ENCODE measurements around the gene SSR1. TPM values are rescaled to one million over a fixed set of nuclear protein-coding genes. Genes with fewer than 3 reads are reported as not detected.

SSR1 gene
- total and polyA plus RNA-seq, 2 of the 13 experiments (the other 11 are each of a cell fraction or from before 2014, with no cell fraction given) = 203 to 243 TPM

GRCh38 chr6:7261032-7261841, 51.8 kb downstream of the SSR1 start:
- peak overlapping the region; percentile 67 to 87 (median 76) for H3K4me3 ChIP-seq (replicated peaks in 1 of 3; ENCODE audit: insufficient read depth in 1 of 3, low read depth in 2 of 3, low read length in 3 of 3)
- WGBS (ENCODE audit: low lambda C conversion rate) = 3% methylated on average over 32 of the region's 43 CpGs
- peak; percentile 87 for FAIRE-seq
- BruUV-seq (replicated peaks) = no TSS peak
- peak; percentile 96 for DNase-seq (ENCODE audit: low spot score)
- peak overlapping the region; percentile 100 for H3K4me2 ChIP-seq (ENCODE audit: low read depth, low read length)
- no peaks in the 10 kb centered on the region for H4K20me1 ChIP-seq (ENCODE audit: insufficient read depth, low read length)
- peak overlapping the region; percentile 62 for H3K27ac ChIP-seq (ENCODE audit: extremely low read length, insufficient read depth, low read length)
- H3K27me3 ChIP-seq (ENCODE audit: control insufficient read depth in 1 of 2, insufficient read depth in 2 of 2, low read length in 2 of 2) = no peaks in the 10 kb centered on the region; a peak in 1 of 5 replicates
- no peaks in the 10 kb centered on the region for H3K79me2 ChIP-seq (ENCODE audit: insufficient read depth, low read length)
- CTCF ChIA-PET (ENCODE audit: low intra/inter-chr PET ratio, low total read pairs) = no interaction called here
- peak overlapping the region; percentile 70 for H3K9ac ChIP-seq (ENCODE audit: insufficient read depth, low read depth, low read length)
- no peaks in the 10 kb centered on the region for H3K36me3 ChIP-seq (replicated peaks in 1 of 2; ENCODE audit: control insufficient read depth in 1 of 2, insufficient read depth in 2 of 2, low read length in 2 of 2)
- peaks cover 6% of the 10 kb centered on the region for H3K9me3 ChIP-seq (ENCODE audit: low read length)
- H3K4me1 ChIP-seq (ENCODE audit: insufficient read depth, low read length) = peaks cover 59% of the 10 kb centered on the region
- H2AFZ ChIP-seq (ENCODE audit: low read length) = peak overlapping the region; percentile 56
- POLR2A ChIA-PET = interaction anchor here (0.6 to 2.5 kb wide), 10 partner anchors 9 to 329 kb away, joined by 3 to 16 read pairs (median 3); partner anchors contain the start of genes CAGE1, RIOK1 and SNRNP48
- intact Hi-C loops (cut with micrococcal nuclease; ENCODE audit: unreplicated experiment) = no loop called here
- ATAC-seq = peak; percentile 96
- in situ Hi-C loops (cut with HindIII; ENCODE audit: extremely low pct_ligation_motif_present, low pct_unique_long_range_greater_than_20kb) = no loop called here
- TF ChIP-seq DR1 (CRISPR knock-in tag; IDR thresholded peaks at IDR 0.05) (peak; percentile 71; the same call in 1 of the 2 replicates), ZNF574 (CRISPR knock-in tag; IDR thresholded peaks at IDR 0.05) (peak; percentile 67), JDP2 (CRISPR knock-in tag; IDR thresholded peaks at IDR 0.05; ENCODE audit: borderline replicate concordance) (no peak), HNF4A (CRISPR knock-in tag; IDR thresholded peaks at IDR 0.05) (peak; percentile 62; the same call in 1 of the 2 replicates), ZBTB43 (CRISPR knock-in tag; conservative IDR thresholded peaks at IDR 0.05) (0 out of 2 replicates have a peak, but pooled peaks have one; percentile 63), ZFY (CRISPR knock-in tag; IDR thresholded peaks at IDR 0.05) (peak; percentile 90), ZNF333 (CRISPR knock-in tag; IDR thresholded peaks at IDR 0.05; ENCODE audit: borderline replicate concordance) (peak; percentile 55; the same call in 1 of the 2 replicates), CAMTA2 (CRISPR knock-in tag; IDR thresholded peaks at IDR 0.05; ENCODE audit: borderline replicate concordance) (peak; percentile 67; the same call in 1 of the 2 replicates), ZNF629 (CRISPR knock-in tag; conservative IDR thresholded peaks at IDR 0.05) (no peak), CHD4 (IDR thresholded peaks at IDR 0.05; ENCODE audit: borderline replicate concordance, low read length) (no peak), HNF1B (CRISPR knock-in tag; IDR thresholded peaks at IDR 0.05) (peak; percentile 90), ZNF101 (CRISPR knock-in tag; IDR thresholded peaks at IDR 0.05; ENCODE audit: borderline replicate concordance, low read depth) (no peak), NKX3-1 (CRISPR knock-in tag; IDR thresholded peaks at IDR 0.05) (no peak), MTF2 (CRISPR knock-in tag; IDR thresholded peaks at IDR 0.05; ENCODE audit: borderline replicate concordance) (peak; percentile 94; the same call in 1 of the 2 replicates), ISL2 (CRISPR knock-in tag; IDR thresholded peaks at IDR 0.05) (peak; percentile 80), STAT5B (CRISPR knock-in tag; IDR thresholded peaks at IDR 0.05) (no peak)
